OCI-LY7 (cell line): ENCODE data around the gene RTKN2.

Experiments
- EZH2phosphoT487 ChIP-seq: fragments of 200-600 bp; sonication (generic); IDR thresholded peaks from 2 replicates; pipeline ENCODE4 v1.6.1; 2018; ENCODE audit warnings: low read depth, borderline replicate concordance, mild to moderate bottlenecking, mixed run types, antibody characterized with exemption, low read length, moderate library complexity, mixed read lengths
- TF ChIP-seq, protein P1 (sequence below): fragments of 200-600 bp; sonication (generic); conservative IDR thresholded peaks from 2 replicates; pipeline ENCODE4 v1.5.1; 2014; ENCODE audit warnings: mild to moderate bottlenecking, antibody characterized with exemption, low read length, moderate library complexity, mixed read lengths

DNA sequence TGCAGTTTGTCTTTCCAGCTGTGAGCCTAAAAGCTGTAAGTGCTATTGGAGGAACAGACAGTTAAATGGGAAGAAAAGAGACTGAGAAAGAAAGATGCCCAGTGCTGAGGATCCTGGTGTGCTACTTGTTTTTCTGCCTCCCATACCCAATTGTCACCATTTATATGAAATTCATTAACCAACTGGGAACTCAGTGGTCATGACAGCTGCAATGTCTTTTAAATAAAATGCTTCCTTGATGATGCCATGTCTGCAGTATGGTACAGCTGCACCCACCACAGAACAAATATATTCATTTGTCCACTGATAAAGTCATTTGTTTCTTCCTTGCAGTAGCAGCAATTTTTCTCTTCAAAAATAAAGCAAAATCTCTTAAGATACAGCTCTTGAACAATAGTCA is 15.6 kb upstream of the RTKN2 start:
- TF ChIP-seq, protein P1, sequence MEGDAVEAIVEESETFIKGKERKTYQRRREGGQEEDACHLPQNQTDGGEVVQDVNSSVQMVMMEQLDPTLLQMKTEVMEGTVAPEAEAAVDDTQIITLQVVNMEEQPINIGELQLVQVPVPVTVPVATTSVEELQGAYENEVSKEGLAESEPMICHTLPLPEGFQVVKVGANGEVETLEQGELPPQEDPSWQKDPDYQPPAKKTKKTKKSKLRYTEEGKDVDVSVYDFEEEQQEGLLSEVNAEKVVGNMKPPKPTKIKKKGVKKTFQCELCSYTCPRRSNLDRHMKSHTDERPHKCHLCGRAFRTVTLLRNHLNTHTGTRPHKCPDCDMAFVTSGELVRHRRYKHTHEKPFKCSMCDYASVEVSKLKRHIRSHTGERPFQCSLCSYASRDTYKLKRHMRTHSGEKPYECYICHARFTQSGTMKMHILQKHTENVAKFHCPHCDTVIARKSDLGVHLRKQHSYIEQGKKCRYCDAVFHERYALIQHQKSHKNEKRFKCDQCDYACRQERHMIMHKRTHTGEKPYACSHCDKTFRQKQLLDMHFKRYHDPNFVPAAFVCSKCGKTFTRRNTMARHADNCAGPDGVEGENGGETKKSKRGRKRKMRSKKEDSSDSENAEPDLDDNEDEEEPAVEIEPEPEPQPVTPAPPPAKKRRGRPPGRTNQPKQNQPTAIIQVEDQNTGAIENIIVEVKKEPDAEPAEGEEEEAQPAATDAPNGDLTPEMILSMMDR: no peak
- no peak for TF ChIP-seq EZH2phosphoT487
